ENCODE results near the gene NHLH1.

DNA sequence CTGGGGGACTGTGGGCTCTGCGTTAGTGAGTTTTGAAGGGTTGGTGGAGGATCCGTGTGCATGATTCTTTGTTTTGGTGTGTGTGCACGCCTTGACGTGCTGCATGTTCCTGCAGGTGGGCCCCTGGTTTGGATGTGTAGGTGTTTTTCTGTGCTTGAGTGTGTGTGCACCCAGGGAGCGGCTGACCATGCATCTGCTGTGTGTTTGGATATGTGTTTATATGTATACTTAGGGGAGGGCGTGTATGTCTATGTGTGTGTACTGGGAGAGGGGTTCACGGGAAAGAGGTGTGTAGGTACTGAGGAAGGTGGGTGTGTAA, 34.6 kb downstream of the NHLH1 start:
- TF ChIP-seq, protein P1, sequence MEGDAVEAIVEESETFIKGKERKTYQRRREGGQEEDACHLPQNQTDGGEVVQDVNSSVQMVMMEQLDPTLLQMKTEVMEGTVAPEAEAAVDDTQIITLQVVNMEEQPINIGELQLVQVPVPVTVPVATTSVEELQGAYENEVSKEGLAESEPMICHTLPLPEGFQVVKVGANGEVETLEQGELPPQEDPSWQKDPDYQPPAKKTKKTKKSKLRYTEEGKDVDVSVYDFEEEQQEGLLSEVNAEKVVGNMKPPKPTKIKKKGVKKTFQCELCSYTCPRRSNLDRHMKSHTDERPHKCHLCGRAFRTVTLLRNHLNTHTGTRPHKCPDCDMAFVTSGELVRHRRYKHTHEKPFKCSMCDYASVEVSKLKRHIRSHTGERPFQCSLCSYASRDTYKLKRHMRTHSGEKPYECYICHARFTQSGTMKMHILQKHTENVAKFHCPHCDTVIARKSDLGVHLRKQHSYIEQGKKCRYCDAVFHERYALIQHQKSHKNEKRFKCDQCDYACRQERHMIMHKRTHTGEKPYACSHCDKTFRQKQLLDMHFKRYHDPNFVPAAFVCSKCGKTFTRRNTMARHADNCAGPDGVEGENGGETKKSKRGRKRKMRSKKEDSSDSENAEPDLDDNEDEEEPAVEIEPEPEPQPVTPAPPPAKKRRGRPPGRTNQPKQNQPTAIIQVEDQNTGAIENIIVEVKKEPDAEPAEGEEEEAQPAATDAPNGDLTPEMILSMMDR (IDR thresholded peaks at IDR 0.05), result no peak
- TF ChIP-seq POLR2A (IDR thresholded peaks at IDR 0.05), result no peak
